ENCODE results near the gene GLYATL1B. TPM values are rescaled to one million over a fixed set of nuclear protein-coding genes. Genes with fewer than 3 reads are reported as not detected.

GLYATL1B gene
- total and polyA plus RNA-seq, 10 of the 15 experiments (the other 5 are each of a cell fraction or from before 2014, with no cell fraction given) = 0.10 to 1.7 (median 0.24) TPM; not detected in 4

DNA sequence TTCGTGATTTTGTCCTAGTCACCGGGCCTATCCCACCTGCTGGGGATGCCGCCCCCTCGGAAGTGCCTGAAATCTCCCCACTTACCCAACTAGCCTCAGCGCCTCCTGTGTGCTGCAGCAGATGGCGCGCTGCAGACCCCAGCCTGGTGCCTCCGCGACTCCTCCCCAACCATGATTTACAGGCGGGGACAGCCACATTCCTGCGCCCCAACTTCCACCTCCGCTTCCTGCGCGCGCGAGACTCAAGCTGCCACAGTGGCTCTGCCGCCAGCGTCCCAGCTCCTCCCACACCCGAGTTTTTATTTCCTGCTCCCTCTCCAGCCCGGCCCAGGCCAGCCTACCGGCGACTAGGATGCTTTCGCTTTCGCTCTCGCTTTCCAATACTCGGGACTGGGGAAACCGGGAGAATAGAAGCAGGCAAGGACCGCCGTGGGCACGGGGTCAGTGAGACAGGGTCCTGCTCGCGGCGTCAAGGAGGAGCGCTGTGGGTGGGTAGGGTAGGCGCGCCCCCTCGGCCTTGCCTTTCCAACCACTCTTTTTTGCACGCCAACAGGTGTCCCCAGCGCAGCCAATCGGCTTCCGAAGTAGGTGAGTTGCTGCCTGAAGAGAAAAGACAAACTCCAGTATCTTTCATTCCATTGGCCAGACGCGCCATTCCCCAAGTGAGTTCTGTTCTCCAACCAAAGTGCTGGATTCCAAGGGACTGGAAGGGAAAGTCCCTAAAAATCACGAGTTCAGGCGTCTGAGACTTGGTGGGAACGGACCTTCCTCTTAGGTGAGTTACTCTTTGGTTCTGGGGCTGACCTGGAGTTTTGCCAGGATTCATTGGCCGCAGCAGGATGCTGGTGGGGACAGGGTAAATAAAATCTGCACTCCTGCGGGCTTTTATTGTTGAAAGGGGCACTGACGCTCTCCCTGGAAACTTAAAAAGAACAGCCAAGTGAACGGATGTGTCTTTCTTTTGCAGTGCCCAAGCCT lies 56.7 kb downstream of the GLYATL1B start, which contains the start of gene FAM111A (continued):
- TF ChIP-seq, protein P1, sequence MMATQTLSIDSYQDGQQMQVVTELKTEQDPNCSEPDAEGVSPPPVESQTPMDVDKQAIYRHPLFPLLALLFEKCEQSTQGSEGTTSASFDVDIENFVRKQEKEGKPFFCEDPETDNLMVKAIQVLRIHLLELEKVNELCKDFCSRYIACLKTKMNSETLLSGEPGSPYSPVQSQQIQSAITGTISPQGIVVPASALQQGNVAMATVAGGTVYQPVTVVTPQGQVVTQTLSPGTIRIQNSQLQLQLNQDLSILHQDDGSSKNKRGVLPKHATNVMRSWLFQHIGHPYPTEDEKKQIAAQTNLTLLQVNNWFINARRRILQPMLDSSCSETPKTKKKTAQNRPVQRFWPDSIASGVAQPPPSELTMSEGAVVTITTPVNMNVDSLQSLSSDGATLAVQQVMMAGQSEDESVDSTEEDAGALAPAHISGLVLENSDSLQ (IDR thresholded peaks at IDR 0.05) = peak; percentile 68
- TF ChIP-seq SIN3A (IDR thresholded peaks at IDR 0.05; ENCODE audit: low read depth, low read length) = peak; percentile 68; the same call in 1 of the 2 replicates
- TF ChIP-seq MTA2 (IDR thresholded peaks at IDR 0.05; ENCODE audit: low read depth) = peak; percentile 56; the same call in 1 of the 2 replicates
- TF ChIP-seq KDM1A (IDR thresholded peaks at IDR 0.05; ENCODE audit: borderline replicate concordance) = no peak
- TF ChIP-seq RB1 (IDR thresholded peaks at IDR 0.05; ENCODE audit: borderline replicate concordance) = peak; percentile 42; the same call in 1 of the 2 replicates
- peak; percentile 36; the same call in 1 of the 2 replicates for TF ChIP-seq LARP7 (IDR thresholded peaks at IDR 0.05)
- TF ChIP-seq EZH2 (IDR thresholded peaks at IDR 0.05; ENCODE audit: borderline replicate concordance, control insufficient read depth, low read depth, low read length) = no peak
- TF ChIP-seq, protein P2, sequence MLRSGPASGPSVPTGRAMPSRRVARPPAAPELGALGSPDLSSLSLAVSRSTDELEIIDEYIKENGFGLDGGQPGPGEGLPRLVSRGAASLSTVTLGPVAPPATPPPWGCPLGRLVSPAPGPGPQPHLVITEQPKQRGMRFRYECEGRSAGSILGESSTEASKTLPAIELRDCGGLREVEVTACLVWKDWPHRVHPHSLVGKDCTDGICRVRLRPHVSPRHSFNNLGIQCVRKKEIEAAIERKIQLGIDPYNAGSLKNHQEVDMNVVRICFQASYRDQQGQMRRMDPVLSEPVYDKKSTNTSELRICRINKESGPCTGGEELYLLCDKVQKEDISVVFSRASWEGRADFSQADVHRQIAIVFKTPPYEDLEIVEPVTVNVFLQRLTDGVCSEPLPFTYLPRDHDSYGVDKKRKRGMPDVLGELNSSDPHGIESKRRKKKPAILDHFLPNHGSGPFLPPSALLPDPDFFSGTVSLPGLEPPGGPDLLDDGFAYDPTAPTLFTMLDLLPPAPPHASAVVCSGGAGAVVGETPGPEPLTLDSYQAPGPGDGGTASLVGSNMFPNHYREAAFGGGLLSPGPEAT (IDR thresholded peaks at IDR 0.05; ENCODE audit: low read depth) = peak; percentile 84
- TF ChIP-seq JUNB (IDR thresholded peaks at IDR 0.05) = no peak
- peak in 1 of 2 experiments; percentile 50; a peak in 1 of 3 replicates for TF ChIP-seq EGR1 (IDR thresholded peaks at IDR 0.05; ENCODE audit: borderline replicate concordance in 1 of 2, low read depth in 2 of 2, low read length in 2 of 2)
- TF ChIP-seq, protein P3, sequence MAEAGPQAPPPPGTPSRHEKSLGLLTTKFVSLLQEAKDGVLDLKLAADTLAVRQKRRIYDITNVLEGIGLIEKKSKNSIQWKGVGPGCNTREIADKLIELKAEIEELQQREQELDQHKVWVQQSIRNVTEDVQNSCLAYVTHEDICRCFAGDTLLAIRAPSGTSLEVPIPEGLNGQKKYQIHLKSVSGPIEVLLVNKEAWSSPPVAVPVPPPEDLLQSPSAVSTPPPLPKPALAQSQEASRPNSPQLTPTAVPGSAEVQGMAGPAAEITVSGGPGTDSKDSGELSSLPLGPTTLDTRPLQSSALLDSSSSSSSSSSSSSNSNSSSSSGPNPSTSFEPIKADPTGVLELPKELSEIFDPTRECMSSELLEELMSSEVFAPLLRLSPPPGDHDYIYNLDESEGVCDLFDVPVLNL (IDR thresholded peaks at IDR 0.05; ENCODE audit: low read depth, low read length) = no peak; the same call in 1 of the 2 replicates
- TF ChIP-seq, protein P4, sequence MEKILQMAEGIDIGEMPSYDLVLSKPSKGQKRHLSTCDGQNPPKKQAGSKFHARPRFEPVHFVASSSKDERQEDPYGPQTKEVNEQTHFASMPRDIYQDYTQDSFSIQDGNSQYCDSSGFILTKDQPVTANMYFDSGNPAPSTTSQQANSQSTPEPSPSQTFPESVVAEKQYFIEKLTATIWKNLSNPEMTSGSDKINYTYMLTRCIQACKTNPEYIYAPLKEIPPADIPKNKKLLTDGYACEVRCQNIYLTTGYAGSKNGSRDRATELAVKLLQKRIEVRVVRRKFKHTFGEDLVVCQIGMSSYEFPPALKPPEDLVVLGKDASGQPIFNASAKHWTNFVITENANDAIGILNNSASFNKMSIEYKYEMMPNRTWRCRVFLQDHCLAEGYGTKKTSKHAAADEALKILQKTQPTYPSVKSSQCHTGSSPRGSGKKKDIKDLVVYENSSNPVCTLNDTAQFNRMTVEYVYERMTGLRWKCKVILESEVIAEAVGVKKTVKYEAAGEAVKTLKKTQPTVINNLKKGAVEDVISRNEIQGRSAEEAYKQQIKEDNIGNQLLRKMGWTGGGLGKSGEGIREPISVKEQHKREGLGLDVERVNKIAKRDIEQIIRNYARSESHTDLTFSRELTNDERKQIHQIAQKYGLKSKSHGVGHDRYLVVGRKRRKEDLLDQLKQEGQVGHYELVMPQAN (conservative IDR thresholded peaks at IDR 0.05) = peak; percentile 75; the same call in 1 of the 2 replicates
- TF ChIP-seq YBX1 (IDR thresholded peaks at IDR 0.05) = no peak
- TF ChIP-seq KAT2A (conservative IDR thresholded peaks at IDR 0.05; ENCODE audit: control insufficient read depth, low read depth, low read length) = no peak
- TF ChIP-seq RAD21 (IDR thresholded peaks at IDR 0.05; ENCODE audit: insufficient read depth, low read depth, low read length) = peak; percentile 44; the same call in 1 of the 2 replicates
- TF ChIP-seq, protein P5, sequence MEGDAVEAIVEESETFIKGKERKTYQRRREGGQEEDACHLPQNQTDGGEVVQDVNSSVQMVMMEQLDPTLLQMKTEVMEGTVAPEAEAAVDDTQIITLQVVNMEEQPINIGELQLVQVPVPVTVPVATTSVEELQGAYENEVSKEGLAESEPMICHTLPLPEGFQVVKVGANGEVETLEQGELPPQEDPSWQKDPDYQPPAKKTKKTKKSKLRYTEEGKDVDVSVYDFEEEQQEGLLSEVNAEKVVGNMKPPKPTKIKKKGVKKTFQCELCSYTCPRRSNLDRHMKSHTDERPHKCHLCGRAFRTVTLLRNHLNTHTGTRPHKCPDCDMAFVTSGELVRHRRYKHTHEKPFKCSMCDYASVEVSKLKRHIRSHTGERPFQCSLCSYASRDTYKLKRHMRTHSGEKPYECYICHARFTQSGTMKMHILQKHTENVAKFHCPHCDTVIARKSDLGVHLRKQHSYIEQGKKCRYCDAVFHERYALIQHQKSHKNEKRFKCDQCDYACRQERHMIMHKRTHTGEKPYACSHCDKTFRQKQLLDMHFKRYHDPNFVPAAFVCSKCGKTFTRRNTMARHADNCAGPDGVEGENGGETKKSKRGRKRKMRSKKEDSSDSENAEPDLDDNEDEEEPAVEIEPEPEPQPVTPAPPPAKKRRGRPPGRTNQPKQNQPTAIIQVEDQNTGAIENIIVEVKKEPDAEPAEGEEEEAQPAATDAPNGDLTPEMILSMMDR (IDR thresholded peaks at IDR 0.05 in 2 of 3, conservative IDR thresholded peaks at IDR 0.05 in 1 of 3; ENCODE audit: control insufficient read depth in 2 of 3, extremely low read depth in 1 of 3, insufficient read depth in 1 of 3, low read depth in 3 of 3, low read length in 3 of 3) = peak; percentile 39 to 54 (median 39)
- peak in 1 of 2 experiments; percentile 66; a peak in 1 of 4 replicates for TF ChIP-seq ETV6 (conservative IDR thresholded peaks at IDR 0.05 in 1 of 2, IDR thresholded peaks at IDR 0.05 in 1 of 2; ENCODE audit: borderline replicate concordance in 1 of 2, low read depth in 1 of 2)
- TF ChIP-seq ZNF622 (IDR thresholded peaks at IDR 0.05) = no peak
- no peak for TF ChIP-seq SRF (IDR thresholded peaks at IDR 0.05; ENCODE audit: low read depth in 2 of 2, low read length in 2 of 2)
- TF ChIP-seq EED (IDR thresholded peaks at IDR 0.05; ENCODE audit: low read depth) = peak; percentile 90

Data from GM12878 (cell line).